Kasumi-1 (cell line): Measurements from ENCODE around the gene COA1.

Experiments used
- DNase-seq, 2 experiments: peaks; one replicate each; lab custom pipeline; 2025; lab: John Stamatoyannopoulos, UW

COA1 gene

DNA sequence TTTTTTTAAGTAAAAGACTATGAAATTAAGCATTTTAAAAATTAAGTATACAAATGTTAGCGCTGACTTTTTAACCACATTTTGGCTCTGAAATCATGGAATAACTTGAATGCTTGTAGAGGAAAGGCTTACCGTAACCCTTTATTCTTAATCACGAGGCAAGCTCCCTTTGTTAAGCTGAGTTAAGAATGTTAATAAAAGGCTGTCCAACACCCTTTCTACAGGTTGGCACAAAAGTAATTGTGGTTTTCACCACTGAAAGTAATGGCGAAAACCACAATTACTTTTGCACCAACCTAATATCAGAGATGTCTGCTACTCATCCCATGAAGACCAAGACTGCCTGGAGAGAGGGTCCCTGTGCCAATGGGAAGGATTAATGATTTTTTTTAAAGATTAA lies 75.9 kb downstream of the COA1 start:
- DNase-seq, result no peak

GRCh38 chr7:43652364-43652763 lies 77.0 kb downstream of the COA1 start:
- DNase-seq, result no peak

- no peak for DNase-seq
Observed at GRCh38 chr7:43650457-43651052, 78.8 kb downstream of the COA1 start.

DNA sequence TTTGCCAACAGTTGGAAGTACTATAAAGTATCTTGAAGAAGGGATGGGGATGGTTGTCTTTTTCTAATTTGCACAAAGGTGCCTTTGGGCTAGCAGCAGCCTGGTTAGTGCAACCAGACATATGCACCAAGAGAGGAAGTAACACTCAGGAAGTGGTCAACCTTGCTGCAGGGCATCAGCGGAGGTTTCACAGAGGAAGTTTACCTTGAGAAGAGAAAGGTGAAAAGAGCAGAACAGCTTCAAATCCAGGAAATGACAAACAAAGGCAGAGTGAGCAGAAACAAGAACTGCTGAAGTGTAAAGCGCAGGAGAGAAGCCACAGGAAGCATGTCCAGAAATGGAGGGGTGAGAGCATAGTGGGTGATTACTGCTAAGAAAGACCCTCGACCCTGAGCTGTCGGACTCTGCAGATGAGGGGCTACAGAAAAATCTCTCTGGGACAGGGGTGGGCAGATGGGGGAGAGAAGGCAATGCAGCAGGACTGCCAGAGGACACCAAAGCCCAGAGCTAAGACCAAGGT lies 79.5 kb downstream of the COA1 start:
- DNase-seq, result peak; percentile 72 to 80

GRCh38 chr7:43648473-43649406 lies 80.6 kb downstream of the COA1 start:
- DNase-seq, result peak; percentile 80 to 89

GRCh38 chr7:43647673-43648472 lies 81.5 kb downstream of the COA1 start:
- peak; percentile 69 to 75 for DNase-seq

DNA sequence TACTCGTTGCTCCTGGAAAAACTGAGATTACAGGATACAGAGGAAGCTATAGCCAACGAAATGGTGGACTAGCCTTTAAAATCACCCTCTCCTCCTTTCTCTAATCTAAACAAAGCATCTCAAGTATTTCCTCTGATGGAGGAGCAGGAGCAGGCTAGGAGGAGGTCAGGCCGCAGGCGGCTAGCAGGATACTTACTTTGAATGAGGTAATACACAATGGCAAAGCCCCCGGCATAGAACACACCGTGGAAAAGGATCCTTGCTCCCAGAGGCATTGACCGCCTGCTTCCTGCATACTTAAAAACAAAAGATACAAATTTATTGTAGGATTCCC lies 82.0 kb downstream of the COA1 start:
- no peak for DNase-seq

DNA sequence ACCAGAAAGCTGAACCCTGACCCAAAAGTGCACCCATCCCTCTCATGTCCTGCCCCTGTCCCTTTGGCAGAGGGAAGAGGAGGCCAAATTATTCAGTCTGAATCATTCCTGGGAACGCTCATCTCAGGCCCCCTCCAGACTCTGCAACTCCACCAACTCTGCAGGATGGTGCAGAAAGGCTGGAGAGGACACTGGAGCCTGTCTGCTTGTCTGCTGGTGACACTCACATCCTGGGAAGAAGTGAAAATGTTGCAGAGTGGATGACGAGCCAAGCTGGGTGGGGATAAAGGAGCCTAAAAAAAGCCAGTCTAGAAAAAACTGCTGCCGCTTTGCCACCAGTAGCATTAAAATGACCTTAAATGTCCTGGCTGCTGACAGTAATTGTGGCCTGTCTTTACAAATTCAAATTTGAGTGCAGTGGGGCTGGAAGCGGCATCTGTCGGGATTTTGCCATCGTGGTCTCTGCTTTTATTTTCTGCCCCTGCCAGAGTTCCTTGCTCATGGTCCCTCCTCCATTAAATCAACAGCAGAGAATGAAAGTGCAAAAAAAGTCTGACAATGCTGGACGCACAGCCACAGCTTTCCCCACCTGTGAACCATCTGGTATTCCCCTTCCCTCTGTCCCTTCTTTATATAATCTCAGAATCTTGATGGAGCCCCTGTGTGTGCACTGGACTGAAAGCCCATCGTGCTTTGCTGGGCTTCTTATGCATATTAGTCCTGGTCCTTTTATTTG lies 82.6 kb downstream of the COA1 start:
- DNase-seq, result no peak

DNA sequence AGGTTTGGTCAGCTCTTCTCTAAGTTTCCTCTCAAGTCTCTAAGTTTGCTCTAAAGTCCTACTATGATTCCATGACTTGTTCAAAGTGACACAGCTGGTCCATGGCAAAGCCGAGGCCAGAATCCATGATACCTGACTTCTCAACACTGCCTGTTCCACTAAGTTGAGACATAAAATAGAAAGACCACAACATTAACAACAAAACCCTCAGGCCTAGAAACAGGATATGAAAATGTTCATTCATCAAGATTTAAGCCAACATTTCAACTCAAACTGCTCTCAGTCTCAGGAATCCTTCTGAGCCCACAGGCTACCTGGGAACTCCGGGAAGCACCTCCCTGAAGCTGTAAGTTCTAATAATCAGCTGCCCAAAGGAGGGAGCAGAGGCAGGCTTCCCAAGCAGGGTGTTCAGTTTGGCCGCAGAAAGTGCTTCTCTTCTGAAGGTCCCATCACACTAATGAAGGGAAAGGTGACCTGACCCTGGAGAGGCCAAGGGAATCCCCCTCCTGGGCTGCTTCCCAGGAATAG lies 83.6 kb downstream of the COA1 start:
- DNase-seq, result no peak

- no peak for DNase-seq
Observed at GRCh38 chr7:43643846-43644245, 85.5 kb downstream of the COA1 start.

- no peak for DNase-seq
Observed at GRCh38 chr7:43642897-43643630, 86.3 kb downstream of the COA1 start.

DNA sequence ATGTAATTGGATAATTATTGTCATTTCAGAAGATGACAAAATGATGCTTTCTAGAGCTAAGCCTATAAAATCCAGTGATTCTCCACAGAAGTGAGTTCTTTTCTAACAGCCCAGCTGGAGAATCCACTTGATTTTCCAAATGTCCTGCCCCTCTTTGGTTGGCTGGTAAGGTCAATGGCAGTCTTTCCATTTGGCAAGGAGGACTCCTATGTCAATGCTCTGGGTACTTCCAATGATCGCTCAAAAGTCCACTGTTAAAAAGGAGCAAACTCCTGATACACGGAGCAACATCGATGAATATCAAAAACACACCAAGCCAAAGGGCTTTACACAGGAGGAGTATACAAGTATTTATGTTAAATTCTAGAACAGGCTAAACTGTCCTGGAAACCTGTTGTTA lies 88.6 kb downstream of the COA1 start:
- DNase-seq, result no peak

- no peak for DNase-seq
Observed at GRCh38 chr7:43639858-43640491, 89.3 kb downstream of the COA1 start.

DNA sequence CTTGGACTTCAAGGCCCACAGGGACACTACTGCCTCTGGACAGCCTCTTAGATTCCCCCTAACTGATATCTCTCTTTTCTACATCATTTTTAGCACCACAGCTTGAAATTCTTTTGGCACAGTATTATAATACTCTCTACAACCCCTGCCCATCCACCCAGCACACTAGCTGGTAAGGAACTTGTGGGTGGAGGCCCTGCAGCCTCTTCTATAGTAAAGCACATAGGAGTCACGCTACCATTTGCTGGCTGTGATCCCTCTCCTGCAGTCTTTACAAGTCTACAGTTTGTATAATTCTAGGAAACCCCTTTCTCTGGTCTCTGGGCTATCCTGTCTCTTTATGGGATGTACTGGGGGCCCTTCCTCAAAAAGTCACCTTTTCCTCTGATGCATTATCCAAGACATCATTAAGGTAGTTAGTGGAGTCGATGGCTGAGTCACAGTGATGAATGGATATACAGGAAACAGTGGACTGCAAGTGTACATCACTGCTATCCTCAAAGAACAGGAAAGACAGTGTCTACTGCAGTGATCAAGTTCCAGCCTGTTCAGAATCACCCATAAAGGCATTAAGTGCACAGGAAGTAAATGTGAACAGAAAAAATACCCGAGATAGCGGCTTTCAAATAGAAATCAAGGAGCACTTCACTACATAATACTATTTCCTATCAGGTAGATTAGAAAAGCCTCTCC lies 92.1 kb downstream of the COA1 start:
- DNase-seq, result no peak

DNA sequence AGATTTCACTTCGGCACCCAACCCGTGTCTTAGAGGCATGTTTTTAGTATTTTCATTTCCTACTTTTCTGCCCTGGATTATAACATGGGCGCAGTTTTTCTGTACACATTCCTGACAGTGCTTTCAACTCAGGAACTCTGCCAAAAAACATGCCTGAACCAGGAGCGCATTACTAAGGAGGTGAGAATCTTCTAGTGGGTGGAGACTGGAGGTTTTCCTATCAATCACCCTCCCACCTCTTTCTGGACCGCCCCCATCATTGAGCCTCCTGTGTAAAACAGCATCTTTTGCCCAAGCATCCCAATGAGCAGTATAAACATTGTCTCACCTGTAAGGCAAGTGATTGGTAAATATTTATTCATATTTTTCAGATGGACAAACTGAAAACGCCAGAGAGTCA lies 93.2 kb downstream of the COA1 start:
- DNase-seq, result no peak

DNA sequence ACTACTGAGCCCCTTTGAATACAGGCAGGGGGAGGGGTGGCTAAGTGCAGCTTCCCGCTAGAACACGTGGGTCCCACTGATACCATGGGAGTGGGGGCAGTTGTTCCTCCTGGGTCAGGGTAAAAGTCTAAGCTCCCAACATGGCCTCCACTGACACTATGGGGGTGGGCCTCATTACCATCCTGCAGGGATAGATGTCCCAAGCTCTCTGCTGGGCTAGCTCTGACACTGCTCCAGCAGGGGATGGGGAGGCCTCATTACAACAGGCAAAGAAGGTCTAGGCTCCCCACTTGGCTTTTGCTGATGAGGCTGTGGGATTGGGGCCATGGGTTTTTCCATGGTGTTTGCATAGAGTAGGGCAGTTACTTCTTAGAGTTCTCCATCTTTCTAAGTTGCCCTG lies 94.9 kb downstream of the COA1 start:
- no peak for DNase-seq

- DNase-seq, result no peak
Observed at GRCh38 chr7:43632746-43633145, 96.6 kb downstream of the COA1 start.

DNA sequence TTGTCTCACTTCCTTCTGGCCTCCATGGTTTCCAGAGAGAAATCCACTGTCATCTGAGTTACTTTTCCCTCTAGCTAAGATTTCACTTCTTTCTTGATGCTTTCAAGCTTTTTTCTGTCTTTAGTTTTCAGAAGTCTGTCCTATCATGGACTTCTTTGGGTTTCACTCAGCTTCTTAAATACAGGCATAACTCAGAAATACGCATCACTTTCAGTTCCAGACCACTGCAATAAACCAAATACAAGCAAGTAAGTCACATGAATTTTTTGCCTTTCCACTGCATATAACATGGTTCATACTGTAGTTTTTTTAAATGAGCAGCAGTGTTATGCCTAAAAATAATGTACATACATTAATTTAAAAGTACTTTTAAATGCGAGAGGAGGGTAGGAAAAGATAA lies 97.8 kb downstream of the COA1 start:
- no peak for DNase-seq

- DNase-seq, result peak in 1 of 2 experiments; percentile 18
Observed at GRCh38 chr7:43630482-43630881, 98.8 kb downstream of the COA1 start.

GRCh38 chr7:43629857-43630256 lies 99.5 kb downstream of the COA1 start:
- DNase-seq, result no peak
